ENCODE data around the gene MACROD2.
"Not testable (repeated sequence)": the region's sequence is repeated elsewhere in the genome, so short reads cannot be mapped to it uniquely, and the experiment has no call there.

The MACROD2 gene

DNA sequence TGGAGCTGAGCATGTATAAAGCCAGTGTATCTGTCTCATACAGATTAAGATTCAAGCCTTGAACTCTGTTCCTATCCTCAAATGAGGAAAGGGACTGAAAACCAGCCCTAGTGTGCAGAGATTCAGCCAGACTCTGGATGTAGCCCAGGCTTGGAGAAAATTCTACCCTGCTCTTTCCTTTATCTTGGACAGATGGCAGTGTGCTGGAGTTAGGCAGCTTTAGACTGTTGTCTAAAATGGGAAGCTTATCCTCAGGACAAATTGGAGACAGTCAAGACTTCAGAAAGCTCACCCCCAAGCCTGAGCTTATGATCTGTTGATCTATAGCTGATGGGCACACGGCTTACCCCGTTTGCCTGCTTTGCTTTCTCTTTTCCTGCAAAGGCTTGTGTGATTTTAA lies 1520.4 kb downstream of the MACROD2 start:
- DNase-seq = no peak

- DNase-seq = no peak
Observed at GRCh38 chr20:15520930-15521524, 1525.7 kb downstream of the MACROD2 start.

DNA sequence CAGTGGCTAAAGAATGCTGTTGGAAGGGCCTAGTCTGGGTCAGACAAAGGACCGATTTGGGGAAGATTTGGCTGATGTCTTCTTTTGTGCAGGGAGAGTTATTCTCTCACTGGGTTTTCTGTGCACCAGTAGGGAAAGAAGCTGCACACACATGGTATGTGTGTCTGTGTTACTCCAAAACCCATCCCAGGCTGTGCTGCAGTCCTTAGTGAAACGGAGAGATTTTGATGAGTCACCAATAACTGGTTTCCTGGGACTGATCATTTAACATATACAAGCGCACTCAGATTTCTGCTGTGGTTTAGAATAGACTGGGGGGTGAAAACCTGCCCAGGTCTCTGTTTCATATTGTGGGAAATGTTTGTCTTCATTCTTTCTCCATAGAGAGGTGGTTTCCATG lies 1528.1 kb downstream of the MACROD2 start:
- no peak for DNase-seq

GRCh38 chr20:15528391-15529111 lies 1533.2 kb downstream of the MACROD2 start:
- no peak for DNase-seq

- DNase-seq = no peak
Observed at GRCh38 chr20:15535863-15536262, 1540.5 kb downstream of the MACROD2 start.

DNA sequence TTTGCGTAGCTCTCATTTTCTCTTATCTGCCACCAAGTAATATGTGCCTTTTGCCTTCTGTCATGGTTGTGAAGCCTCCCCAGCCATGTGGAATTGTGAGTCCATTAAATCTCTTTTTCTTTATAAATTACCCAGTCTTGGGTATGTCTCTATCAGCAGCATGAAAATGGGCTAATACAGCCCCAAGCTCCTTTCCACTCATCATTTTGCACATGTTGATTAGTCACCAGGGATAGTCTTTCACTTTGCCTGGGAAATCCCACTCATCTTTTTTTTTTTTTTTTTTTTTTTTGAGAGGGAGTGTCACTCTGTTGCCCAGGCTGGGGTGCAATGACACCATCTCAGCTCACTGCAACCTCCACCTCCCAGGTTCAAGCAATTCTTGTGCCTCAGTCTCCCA lies 1541.9 kb downstream of the MACROD2 start:
- DNase-seq = not testable (repeated sequence)

- DNase-seq = no peak
Observed at GRCh38 chr20:15542655-15543054, 1547.3 kb downstream of the MACROD2 start.

DNA sequence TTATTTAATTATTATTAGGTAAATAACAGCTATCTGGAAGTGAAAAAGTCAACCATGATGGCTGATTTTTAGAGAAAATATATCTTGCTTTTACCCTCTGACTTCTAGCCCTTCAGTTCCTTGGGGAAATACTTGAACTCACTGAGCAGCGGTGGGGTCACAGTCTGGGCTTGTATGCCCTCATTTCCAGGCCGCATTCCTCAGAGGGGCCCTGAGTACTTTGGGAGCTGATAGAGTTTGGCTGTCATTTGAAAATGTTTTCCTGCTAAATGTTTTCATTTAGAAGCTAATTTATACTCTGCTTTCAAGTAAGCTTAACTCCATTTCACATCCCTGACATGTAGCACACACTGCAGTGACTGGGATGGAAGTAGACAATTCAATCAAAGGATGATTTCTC lies 1549.4 kb downstream of the MACROD2 start:
- DNase-seq = no peak

DNA sequence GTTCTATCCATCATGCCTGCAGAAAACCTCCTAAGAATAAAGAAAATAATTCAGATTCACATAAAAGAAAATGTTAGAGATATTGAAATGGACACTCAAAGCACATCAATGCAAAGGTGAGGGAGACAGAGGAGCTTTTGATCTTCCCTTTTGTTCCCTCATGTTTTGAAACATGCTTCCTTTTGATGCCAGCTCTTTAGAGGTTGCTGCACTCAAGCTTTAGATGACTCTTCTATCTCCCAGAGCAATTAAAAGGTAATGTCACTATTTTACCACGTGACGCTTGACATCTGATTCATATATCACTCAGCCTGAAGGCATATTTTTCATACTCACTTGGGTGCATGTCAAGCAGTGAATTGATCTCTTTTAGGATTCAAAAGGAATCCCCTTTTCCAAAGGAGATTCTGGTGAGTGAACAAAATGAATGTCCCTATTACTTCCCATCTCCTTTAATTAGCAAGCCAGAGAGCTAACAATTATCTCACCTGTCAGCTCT lies 1551.3 kb downstream of the MACROD2 start:
- DNase-seq = no peak

GRCh38 chr20:15547119-15547518 lies 1551.8 kb downstream of the MACROD2 start:
- DNase-seq = no peak

DNA sequence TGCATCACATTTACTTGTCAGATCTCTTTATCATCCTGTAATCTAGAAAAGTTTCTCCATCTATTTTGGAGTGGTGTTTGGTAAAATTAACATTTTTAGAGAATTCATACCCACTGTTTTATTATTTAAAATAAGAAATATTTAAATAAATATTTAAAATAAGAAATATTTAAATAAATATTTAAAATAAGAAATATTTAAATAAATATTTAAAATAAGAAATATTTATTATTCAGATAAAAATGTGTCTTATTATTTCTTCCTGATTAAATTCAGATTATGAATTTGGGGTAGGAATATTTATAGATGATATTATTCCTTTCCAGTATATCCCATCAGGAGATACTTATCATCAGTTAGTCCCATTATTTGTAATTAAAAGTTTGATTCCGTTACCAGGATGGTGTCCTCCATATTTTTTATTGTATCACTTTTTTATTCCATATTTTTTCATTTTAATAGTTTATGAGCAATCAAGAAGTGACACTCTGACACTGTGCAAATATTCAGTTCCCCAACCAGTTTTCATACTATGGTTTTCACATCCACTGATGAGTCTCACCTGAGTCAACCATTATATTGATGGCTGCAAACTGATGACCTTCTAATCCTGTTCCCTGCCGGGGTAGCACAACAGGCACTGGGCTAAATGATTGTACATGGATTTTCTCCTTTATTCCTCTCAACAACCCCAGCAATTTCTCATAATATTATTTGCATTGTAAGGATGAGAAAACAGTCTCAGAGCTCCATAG lies 1555.0 kb downstream of the MACROD2 start:
- DNase-seq = no peak

- no peak for DNase-seq
Observed at GRCh38 chr20:15555913-15556312, 1560.6 kb downstream of the MACROD2 start.

DNA sequence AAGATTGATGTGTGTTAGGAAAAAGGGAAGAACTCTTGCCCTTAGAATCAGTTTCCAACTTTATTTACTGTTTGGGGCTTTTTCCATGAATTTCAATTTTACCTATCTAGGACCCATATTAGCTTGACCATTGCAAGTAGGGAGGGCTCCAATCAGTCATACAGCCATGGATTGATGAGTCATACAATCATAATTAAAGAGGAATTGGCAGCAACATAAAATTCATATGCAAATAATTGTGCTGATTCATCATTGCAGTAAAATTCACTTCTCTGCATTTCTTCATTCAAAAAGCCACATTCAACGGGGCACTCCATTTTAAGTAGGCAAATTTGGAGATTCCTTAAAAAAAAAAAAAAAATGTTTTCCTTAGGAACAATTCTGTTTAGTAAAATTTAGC lies 1561.6 kb downstream of the MACROD2 start:
- no peak for DNase-seq

GRCh38 chr20:15561070-15561569 lies 1565.8 kb downstream of the MACROD2 start:
- DNase-seq = no peak

DNA sequence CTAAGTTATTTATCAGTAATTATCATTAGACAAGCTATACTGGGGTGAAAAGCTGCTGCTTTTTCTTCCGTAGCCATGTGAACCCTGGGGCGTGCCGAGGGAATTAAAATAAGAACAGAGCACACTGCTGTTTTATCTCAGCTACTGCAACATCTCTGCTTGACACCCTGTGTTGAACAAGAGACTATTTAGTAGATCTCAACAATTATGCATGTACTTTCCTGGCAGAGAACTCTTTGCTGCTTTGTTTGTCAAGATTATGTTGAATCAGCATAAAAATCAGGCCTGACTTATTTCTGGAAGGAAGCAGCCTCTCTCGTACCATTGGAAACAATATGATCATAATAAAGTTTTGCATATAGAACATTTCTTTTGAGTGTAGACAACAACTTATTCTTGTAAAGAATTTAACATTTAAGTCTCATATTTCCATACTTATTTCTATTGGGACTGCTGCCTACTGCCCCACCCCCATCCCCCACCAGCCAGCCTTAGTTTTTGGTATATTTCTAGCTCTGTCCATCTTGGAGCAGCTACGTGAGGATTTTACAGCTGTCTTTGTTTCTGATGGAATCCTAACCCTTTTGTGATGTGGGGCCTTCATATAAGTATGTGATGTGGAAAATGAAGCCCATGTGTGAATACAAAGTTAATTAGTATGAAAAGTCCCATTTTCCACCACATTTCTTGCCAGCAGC lies 1566.5 kb downstream of the MACROD2 start:
- no peak for DNase-seq

- no peak for DNase-seq
Observed at GRCh38 chr20:15563836-15564235, 1568.5 kb downstream of the MACROD2 start.

- no peak for DNase-seq
Observed at GRCh38 chr20:15564981-15565380, 1569.7 kb downstream of the MACROD2 start.

DNA sequence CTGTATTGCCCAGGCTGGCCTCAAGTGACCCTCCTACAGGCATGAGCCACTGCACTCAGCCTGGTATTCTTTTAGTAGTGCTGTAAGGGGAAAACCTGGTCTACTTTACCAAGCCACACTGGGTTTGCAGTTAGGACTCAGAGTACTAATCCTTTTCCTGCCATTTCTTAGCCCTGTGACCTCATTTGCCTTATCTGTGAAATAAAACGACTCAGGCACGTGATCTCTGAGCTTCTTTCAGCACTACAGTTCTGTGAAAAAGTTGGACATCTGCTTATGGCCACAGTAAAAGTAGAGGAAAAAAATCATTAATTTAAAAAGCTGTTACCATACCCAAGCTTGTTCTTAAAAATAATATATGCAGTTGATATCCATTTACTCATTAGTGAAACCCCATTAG lies 1570.5 kb downstream of the MACROD2 start:
- no peak for DNase-seq

DNA sequence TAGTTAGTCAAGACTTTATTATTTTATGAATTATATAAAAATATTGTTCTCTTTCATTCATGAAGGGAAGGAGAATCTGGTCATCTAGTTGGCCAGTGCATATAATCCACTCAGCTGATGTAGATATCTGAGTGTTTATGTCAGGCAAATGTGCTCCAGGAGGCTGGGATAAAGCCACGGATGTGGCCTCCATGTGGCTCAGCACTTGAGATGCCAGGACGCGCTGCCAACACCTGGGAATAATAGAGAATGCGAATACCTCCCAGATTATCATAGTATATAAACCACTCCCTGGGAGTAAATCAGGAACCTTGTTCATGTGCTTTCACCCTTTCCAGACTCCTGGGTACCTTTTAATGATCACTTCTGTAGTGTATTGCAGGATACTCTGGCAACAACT lies 1571.9 kb downstream of the MACROD2 start:
- no peak for DNase-seq

GRCh38 chr20:15570156-15570555 lies 1574.8 kb downstream of the MACROD2 start:
- no peak for DNase-seq

DNA sequence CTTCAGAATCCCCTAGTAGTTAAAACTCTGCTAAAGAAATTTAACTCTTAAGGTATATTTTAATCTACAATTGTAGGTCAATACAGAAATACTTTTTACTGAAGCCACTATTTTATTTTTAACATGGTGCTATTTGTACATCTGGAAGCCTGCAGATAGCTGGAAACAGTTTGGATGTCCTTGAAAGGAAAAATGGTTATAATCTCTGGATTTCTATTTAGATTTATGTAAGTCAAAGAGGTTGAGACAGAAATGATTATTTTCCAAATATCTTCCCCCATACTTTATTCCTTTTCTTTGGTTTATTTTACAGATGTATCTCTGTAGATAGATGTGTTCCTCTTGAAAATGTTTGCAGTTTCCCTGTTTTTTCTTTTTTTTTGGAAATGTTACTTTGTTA lies 1575.7 kb downstream of the MACROD2 start:
- no peak for DNase-seq

DNA sequence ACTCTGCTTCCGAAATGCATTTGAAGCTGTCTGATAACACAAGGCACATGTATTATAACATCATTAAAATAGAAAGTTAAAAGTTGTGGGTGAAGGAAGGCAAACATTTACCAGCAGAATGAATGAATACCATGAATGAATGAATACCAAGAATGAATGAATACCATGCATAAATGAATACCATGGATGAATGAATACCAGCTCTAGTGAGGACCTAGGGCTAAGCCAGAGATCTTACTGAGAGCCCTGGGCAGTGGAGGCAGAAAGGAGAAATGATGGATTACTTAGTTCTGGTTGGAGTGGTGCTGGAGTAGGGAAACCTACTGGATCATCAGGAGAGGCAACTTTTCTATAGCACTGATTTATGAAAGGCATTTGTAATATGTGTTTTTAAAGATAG lies 1579.9 kb downstream of the MACROD2 start:
- DNase-seq = no peak

GRCh38 chr20:15576411-15576810 lies 1581.1 kb downstream of the MACROD2 start:
- no peak for DNase-seq

All from SHP77 treated with DMSO at 0.1 percent for 48 hours (cell line).